Measurements from ENCODE around the gene SEMA6D.
A peak's percentile ranks its signal among the peaks of the same experiment; 100 is the strongest.

SEMA6D gene, protein sequence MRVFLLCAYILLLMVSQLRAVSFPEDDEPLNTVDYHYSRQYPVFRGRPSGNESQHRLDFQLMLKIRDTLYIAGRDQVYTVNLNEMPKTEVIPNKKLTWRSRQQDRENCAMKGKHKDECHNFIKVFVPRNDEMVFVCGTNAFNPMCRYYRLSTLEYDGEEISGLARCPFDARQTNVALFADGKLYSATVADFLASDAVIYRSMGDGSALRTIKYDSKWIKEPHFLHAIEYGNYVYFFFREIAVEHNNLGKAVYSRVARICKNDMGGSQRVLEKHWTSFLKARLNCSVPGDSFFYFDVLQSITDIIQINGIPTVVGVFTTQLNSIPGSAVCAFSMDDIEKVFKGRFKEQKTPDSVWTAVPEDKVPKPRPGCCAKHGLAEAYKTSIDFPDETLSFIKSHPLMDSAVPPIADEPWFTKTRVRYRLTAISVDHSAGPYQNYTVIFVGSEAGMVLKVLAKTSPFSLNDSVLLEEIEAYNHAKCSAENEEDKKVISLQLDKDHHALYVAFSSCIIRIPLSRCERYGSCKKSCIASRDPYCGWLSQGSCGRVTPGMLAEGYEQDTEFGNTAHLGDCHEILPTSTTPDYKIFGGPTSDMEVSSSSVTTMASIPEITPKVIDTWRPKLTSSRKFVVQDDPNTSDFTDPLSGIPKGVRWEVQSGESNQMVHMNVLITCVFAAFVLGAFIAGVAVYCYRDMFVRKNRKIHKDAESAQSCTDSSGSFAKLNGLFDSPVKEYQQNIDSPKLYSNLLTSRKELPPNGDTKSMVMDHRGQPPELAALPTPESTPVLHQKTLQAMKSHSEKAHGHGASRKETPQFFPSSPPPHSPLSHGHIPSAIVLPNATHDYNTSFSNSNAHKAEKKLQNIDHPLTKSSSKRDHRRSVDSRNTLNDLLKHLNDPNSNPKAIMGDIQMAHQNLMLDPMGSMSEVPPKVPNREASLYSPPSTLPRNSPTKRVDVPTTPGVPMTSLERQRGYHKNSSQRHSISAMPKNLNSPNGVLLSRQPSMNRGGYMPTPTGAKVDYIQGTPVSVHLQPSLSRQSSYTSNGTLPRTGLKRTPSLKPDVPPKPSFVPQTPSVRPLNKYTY

GRCh38 chr15:47717036-47717612 is at the start of gene SEMA6D:
Gene SEMA6D, plus strand, starts transcription at chr15:47717505. Its CDS starts 42,294 bp downstream, at chr15:47759799.
- DNase-seq (ENCODE audit: low read depth): peak; percentile 55
- H3K4me3 ChIP-seq (ENCODE audit: low read depth, low read length): peak within 1 kb of the TSS; percentile 60
- TF ChIP-seq, protein P1, sequence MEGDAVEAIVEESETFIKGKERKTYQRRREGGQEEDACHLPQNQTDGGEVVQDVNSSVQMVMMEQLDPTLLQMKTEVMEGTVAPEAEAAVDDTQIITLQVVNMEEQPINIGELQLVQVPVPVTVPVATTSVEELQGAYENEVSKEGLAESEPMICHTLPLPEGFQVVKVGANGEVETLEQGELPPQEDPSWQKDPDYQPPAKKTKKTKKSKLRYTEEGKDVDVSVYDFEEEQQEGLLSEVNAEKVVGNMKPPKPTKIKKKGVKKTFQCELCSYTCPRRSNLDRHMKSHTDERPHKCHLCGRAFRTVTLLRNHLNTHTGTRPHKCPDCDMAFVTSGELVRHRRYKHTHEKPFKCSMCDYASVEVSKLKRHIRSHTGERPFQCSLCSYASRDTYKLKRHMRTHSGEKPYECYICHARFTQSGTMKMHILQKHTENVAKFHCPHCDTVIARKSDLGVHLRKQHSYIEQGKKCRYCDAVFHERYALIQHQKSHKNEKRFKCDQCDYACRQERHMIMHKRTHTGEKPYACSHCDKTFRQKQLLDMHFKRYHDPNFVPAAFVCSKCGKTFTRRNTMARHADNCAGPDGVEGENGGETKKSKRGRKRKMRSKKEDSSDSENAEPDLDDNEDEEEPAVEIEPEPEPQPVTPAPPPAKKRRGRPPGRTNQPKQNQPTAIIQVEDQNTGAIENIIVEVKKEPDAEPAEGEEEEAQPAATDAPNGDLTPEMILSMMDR (IDR thresholded peaks at IDR 0.05; ENCODE audit: low read depth, low read length, missing control alignments): peak; percentile 22
- in situ Hi-C loops (cut with HindIII; ENCODE audit: low sequenced_read_pairs): loop anchor here (25.0 kb wide), 1 partner anchor 570 kb away; no protein-coding TSS in a partner anchor

DNA sequence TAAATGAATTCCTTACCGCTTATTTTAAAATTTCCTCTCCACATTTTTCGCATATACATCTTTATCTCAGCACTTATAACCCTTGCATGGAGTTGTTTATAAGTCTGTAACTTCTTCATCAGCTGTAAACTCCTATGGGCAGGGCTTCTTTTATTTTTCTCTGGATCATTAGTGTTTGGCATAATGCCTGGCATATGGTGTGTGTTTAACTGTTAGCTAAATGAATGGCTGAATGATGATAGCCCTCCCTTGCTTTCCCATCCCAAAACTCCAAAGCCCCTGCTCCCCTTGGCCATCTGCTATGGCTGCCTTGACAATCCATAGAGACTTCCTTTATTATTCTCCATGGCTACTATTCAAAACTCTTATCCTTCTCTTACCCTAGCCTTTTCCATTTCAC is 48.1 kb upstream of the SEMA6D start:
- no peak overlapping the region for H3K4me3 ChIP-seq (ENCODE audit: low read depth, low read length)
- TF ChIP-seq, protein P1 (IDR thresholded peaks at IDR 0.05; ENCODE audit: low read depth, low read length, missing control alignments): no peak
- no peak for DNase-seq (ENCODE audit: low read depth)
- in situ Hi-C loops (cut with HindIII; ENCODE audit: low sequenced_read_pairs): no loop called here

DNA sequence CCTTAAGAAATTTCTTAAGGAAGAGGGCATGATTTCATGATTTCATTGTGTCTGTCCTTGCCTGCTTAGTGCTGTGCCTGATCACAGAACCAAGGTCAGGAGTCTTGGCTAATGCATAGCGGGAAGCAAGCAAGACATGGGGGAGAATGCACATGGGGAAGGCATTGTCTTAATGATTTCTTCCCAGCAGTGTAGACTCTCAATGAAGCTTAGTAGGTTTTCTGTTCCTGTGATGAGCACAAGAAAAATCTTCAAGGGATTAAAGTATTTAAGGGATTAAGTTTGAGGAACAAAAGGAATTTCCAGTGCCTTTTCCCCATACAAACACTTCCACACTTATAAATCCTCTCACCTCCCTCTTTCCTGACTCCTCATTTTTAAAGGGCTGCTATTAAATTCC is 46.9 kb upstream of the SEMA6D start:
- TF ChIP-seq, protein P1 (IDR thresholded peaks at IDR 0.05; ENCODE audit: low read depth, low read length, missing control alignments): no peak
- DNase-seq (ENCODE audit: low read depth): no peak
- in situ Hi-C loops (cut with HindIII; ENCODE audit: low sequenced_read_pairs): no loop called here
- H3K4me3 ChIP-seq (ENCODE audit: low read depth, low read length): no peak overlapping the region

DNA sequence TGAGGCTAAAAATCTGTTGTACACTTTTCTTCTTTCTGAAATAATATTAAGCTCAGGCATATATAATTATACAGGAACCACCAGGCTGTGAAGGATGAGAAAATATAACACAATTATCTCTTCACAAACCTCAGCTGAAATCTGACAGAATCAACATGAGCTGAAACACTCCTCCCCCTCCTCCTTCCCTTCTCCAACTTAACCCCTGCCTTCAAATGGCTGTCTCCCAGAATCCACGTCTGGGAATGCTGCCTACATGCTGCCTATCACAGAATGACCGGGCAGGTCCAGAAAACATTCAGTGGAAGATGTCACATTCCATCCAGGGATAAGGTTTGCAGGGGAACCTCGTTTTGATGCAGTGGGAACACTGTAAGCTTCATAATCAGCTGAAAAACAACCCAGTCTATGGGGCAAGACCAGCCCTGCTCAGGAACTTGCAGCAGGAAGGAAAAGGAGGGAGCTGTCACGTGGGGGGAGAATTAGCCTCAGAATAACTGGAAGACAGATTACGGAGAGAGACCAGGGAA is 44.0 kb upstream of the SEMA6D start:
- H3K4me3 ChIP-seq (ENCODE audit: low read depth, low read length): no peak overlapping the region
- no peak for DNase-seq (ENCODE audit: low read depth)
- in situ Hi-C loops (cut with HindIII; ENCODE audit: low sequenced_read_pairs): no loop called here
- TF ChIP-seq, protein P1 (IDR thresholded peaks at IDR 0.05; ENCODE audit: low read depth, low read length, missing control alignments): no peak

DNA sequence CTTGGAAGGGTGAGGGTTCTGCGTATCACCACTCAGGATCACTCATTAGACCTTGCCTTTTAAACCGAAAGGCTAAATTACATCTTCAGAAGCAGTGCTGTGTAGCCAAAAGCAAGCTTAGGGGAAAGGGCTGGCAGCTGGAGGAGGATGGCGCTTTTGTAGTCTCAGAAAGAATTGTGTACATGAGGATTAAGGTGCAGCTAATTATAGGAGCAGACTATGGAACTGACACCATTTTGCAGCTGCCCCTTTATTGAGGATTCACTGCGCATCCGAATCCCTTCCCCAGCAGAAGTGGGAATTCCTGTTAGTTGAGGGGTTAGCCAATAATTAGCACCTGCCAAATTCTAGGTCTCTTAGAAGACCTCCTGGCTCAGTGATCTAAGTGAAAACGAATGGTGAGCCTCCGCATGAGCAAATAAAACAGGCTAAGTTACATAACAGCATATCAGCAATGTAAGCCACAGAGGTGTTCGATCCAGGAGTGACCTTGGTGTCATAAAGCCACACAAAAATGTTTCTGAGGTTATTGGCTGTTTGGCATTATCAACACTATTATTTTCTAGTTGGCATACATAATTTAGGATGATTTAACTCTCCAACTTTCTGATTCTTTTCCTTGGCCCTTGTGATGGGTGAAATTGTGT is 42.6 kb upstream of the SEMA6D start:
- H3K4me3 ChIP-seq (ENCODE audit: low read depth, low read length): no peak overlapping the region
- in situ Hi-C loops (cut with HindIII; ENCODE audit: low sequenced_read_pairs): no loop called here
- TF ChIP-seq, protein P1 (IDR thresholded peaks at IDR 0.05; ENCODE audit: low read depth, low read length, missing control alignments): no peak
- DNase-seq (ENCODE audit: low read depth): no peak

Measured in astrocyte of the cerebellum (primary cell).